H1 (cell line): Measurements from ENCODE around the gene TSC1. TPM values are rescaled to one million over a fixed set of nuclear protein-coding genes. Genes with fewer than 3 reads are reported as not detected.

Experiments
- CTCF ChIA-PET: fragments of 300-600 bp; sonication (Branson Sonifier 250); formaldehyde crosslinking; loops from one replicate; lab custom pipeline; 2021; ENCODE audit not compliant: partially characterized antibody; lab: Charles Lee
- POLR2A ChIA-PET: fragments of 300-600 bp; sonication (Branson Sonifier 250); formaldehyde crosslinking; loops from one replicate; lab custom pipeline; 2021; ENCODE audit warnings: inconsistent platforms; ENCODE audit not compliant: partially characterized antibody; lab: Charles Lee
- DNase-seq, 2 experiments: peaks; one replicate each; pipeline versions ENCODE4 v3.0.0 to v3.0.0-alpha.2; 2010 to 2022; ENCODE audit warnings: low spot score in 2 of 2, low read depth in 1 of 2, mixed read lengths in 1 of 2
- FAIRE-seq: peaks from 2 replicates; lab custom pipeline; 2011; peaks lifted over from hg19 to GRCh38; lab: Jason Lieb, UNC
- H2AFZ ChIP-seq: 2 replicates; pipeline ENCODE4 v1.8.1; 2012; ENCODE audit warnings: low read length, inconsistent platforms
- H2AK5ac ChIP-seq: 2 replicates; pipeline ENCODE4 v1.6.1; 2013; ENCODE audit warnings: low read depth, low read length
- H2BK120ac ChIP-seq: replicated peaks from 2 replicates; pipeline ENCODE3; 2013; ENCODE audit warnings: low read depth, low read length, inconsistent platforms
- H2BK12ac ChIP-seq: 2 replicates; pipeline ENCODE4 v1.6.1; 2013; ENCODE audit warnings: low read depth, low read length
- H2BK15ac ChIP-seq: 2 replicates; pipeline ENCODE4 v1.6.1; 2013; ENCODE audit warnings: low read length
- H2BK20ac ChIP-seq: 2 replicates; pipeline ENCODE4 v1.6.1; 2013; ENCODE audit warnings: low read length
- H2BK5ac ChIP-seq: 2 replicates; pipeline ENCODE4 v1.6.1; 2013; ENCODE audit warnings: low read depth, low read length
- H3K14ac ChIP-seq: 2 replicates; pipeline ENCODE4 v1.6.1; 2013; ENCODE audit warnings: inconsistent platforms; ENCODE audit not compliant: insufficient read length
- H3K18ac ChIP-seq: 2 replicates; pipeline ENCODE4 v1.6.1; 2013; ENCODE audit warnings: low read length; ENCODE audit errors: extremely low read depth
- H3K23ac ChIP-seq: 2 replicates; pipeline ENCODE4 v1.6.1; 2013; ENCODE audit warnings: inconsistent platforms; ENCODE audit not compliant: insufficient read length
- H3K23me2 ChIP-seq: 2 replicates; pipeline ENCODE4 v1.6.1; 2013; ENCODE audit warnings: low read depth, low read length
- H3K27ac ChIP-seq: 2 replicates; pipeline ENCODE4 v1.6.1; 2011; ENCODE audit warnings: low read depth, low read length, inconsistent platforms
- H3K27me3 ChIP-seq, 4 experiments: replicated peaks in 1 of 4; 1 replicate in 1 of 4; 2 replicates in 3 of 4; pipeline versions ENCODE4 v1.6.1 to v1.8.1; 2011 to 2013; ENCODE audit warnings: low read length in 3 of 4, mild to moderate bottlenecking in 3 of 4, inconsistent platforms in 2 of 4, mixed read lengths in 2 of 4, moderate library complexity in 1 of 4; ENCODE audit not compliant: control insufficient read depth in 3 of 4, insufficient read depth in 3 of 4; ENCODE audit errors: extremely low read depth in 1 of 4
- H3K36me3 ChIP-seq, 4 experiments: 2 replicates each; pipeline versions ENCODE4 v1.6.1 to v1.8.1; 2011 to 2013; ENCODE audit warnings: mild to moderate bottlenecking in 4 of 4, low read length in 3 of 4, moderate library complexity in 2 of 4, control low read depth in 1 of 4, inconsistent platforms in 1 of 4; ENCODE audit not compliant: insufficient read depth in 4 of 4, control insufficient read depth in 2 of 4
- H3K4ac ChIP-seq: replicated peaks from 2 replicates; pipeline ENCODE3; 2013; ENCODE audit warnings: low read length, low read depth, mixed read lengths, inconsistent platforms; ENCODE audit not compliant: insufficient read length
- H3K4me1 ChIP-seq, 4 experiments: replicated peaks in 1 of 4; 1 replicate in 1 of 4; 2 replicates in 3 of 4; pipeline versions ENCODE4 v1.6.1 to v1.8.1; 2011 to 2013; ENCODE audit warnings: low read length in 3 of 4, inconsistent platforms in 2 of 4, mixed read lengths in 1 of 4; ENCODE audit not compliant: insufficient read depth in 4 of 4, control insufficient read depth in 3 of 4
- H3K4me2 ChIP-seq, 2 experiments: 2 replicates each; pipeline versions ENCODE4 v1.6.1 to v1.8.1; 2011 to 2013; ENCODE audit warnings: low read depth in 2 of 2, low read length in 2 of 2, control low read depth in 1 of 2, inconsistent platforms in 1 of 2, mild to moderate bottlenecking in 1 of 2; ENCODE audit not compliant: insufficient read depth in 1 of 2
- H3K4me3 ChIP-seq, 4 experiments: fragments of 200-600, 300-600 bp in 1 of 4; sonication (generic), shearing (Covaris generic), sonication (Bioruptor Twin) in 1 of 4; 2 replicates each; pipeline versions ENCODE4 v1.5.1 to v1.8.1; 2011 to 2016; ENCODE audit warnings: low read length in 4 of 4, low read depth in 3 of 4, control low read depth in 2 of 4, inconsistent platforms in 2 of 4, mild to moderate bottlenecking in 2 of 4, mixed read lengths in 1 of 4, moderate library complexity in 1 of 4; ENCODE audit not compliant: insufficient read depth in 2 of 4; ENCODE audit errors: extremely low read depth in 1 of 4
- H3K56ac ChIP-seq: replicated peaks from 2 replicates; pipeline ENCODE3; 2013; ENCODE audit warnings: low read depth, mild to moderate bottlenecking, mixed read lengths, low read length, inconsistent platforms; ENCODE audit not compliant: insufficient read length
- H3K79me1 ChIP-seq: 2 replicates; pipeline ENCODE4 v1.6.1; 2013; ENCODE audit warnings: low read depth, low read length, control low read depth
- H3K79me2 ChIP-seq, 2 experiments: 2 replicates each; pipeline versions ENCODE4 v1.6.1 to v1.8.1; 2012 to 2013; ENCODE audit warnings: low read length in 2 of 2, mild to moderate bottlenecking in 2 of 2, inconsistent platforms in 1 of 2; ENCODE audit not compliant: insufficient read depth in 2 of 2, control insufficient read depth in 1 of 2
- H3K9ac ChIP-seq, 4 experiments: replicated peaks in 1 of 4; 1 replicate in 1 of 4; 2 replicates in 3 of 4; pipeline versions ENCODE4 v1.6.1 to v1.8.1; 2011 to 2013; ENCODE audit warnings: low read depth in 3 of 4, low read length in 3 of 4, control low read depth in 2 of 4, mild to moderate bottlenecking in 2 of 4, moderate library complexity in 2 of 4, inconsistent platforms in 1 of 4; ENCODE audit errors: extremely low read depth in 1 of 4
- H3K9me3 ChIP-seq, 2 experiments: 2 replicates each; pipeline versions ENCODE4 v1.6.1 to v1.8.1; 2012 to 2013; ENCODE audit warnings: mild to moderate bottlenecking in 2 of 2, moderate library complexity in 2 of 2, control low read depth in 1 of 2, inconsistent platforms in 1 of 2, low read depth in 1 of 2, low read length in 1 of 2, mixed read lengths in 1 of 2; ENCODE audit not compliant: insufficient read depth in 2 of 2
- H4K20me1 ChIP-seq, 2 experiments: replicated peaks in 1 of 2; 2 replicates each; pipeline versions ENCODE3 to v1.8.1; 2011 to 2013; ENCODE audit warnings: inconsistent platforms in 2 of 2, low read length in 2 of 2, mild to moderate bottlenecking in 1 of 2; ENCODE audit not compliant: insufficient read depth in 2 of 2, control insufficient read depth in 1 of 2
- H4K5ac ChIP-seq: 2 replicates; pipeline ENCODE4 v1.6.1; 2013; ENCODE audit warnings: low read length, low read depth, mixed read lengths, inconsistent platforms; ENCODE audit not compliant: insufficient read length
- H4K8ac ChIP-seq: 2 replicates; pipeline ENCODE4 v1.8.0; 2013; ENCODE audit warnings: mild to moderate bottlenecking, moderate library complexity, low read length, inconsistent platforms; ENCODE audit not compliant: insufficient read depth; ENCODE audit errors: extremely low read depth
- H4K91ac ChIP-seq: replicated peaks from 2 replicates; pipeline ENCODE3; 2013; ENCODE audit warnings: low read length, mixed read lengths, inconsistent platforms; ENCODE audit not compliant: insufficient read length
- CEBPB ChIP-seq: IDR thresholded peaks from 2 replicates; pipeline ENCODE4 v1.6.1; 2012; ENCODE audit warnings: low read depth, low read length
- PHF8 ChIP-seq: fragments of 200-600 bp; sonication (generic); conservative IDR thresholded peaks from 2 replicates; pipeline ENCODE4 v1.7.1; 2012; ENCODE audit warnings: low read depth, mild to moderate bottlenecking, inconsistent platforms, low read length, moderate library complexity
- SRF ChIP-seq: IDR thresholded peaks from 2 replicates; pipeline ENCODE4 v1.6.1; 2011; ENCODE audit warnings: mild to moderate bottlenecking, low read depth, low read length, moderate library complexity
- whole genome bisulfite sequencing, 2 experiments: shearing (Covaris generic) in 1 of 2; methylation state at CpG; one replicate each; pipeline versions ENCODE4 v1.1.6 to v1.1.7; 2013 to 2015; ENCODE audit warnings: low lambda C conversion rate in 2 of 2, mixed read lengths in 2 of 2, inconsistent platforms in 1 of 2, low coverage in 1 of 2, missing lambda C conversion rate in 1 of 2; ENCODE audit not compliant: insufficient replicate concordance in 2 of 2, insufficient coverage in 1 of 2, insufficient read length in 1 of 2; ENCODE audit errors: extremely low coverage in 1 of 2, missing lambda C conversion rate in 1 of 2; 5-methylcytosine and 5-hydroxymethylcytosine counted together
- polyA plus RNA-seq, 7 experiments: library from polyadenylated mRNA; depleted of rRNA in 3 of 7; stranded (reverse) in 5 of 7; unstranded in 2 of 7; fragments of >200 nt in 5 of 7; fragments of 200-250 nt in 2 of 7; gene quantifications; 1 replicate in 5 of 7; 2 replicates in 1 of 7; 4 replicates in 1 of 7; pipeline versions ENCODE4 v1.2.1 to v1.2.3, GENCODE V29; 2011 to 2013; ENCODE audit warnings: missing spikeins in 2 of 7, mixed read lengths in 2 of 7
- total RNA-seq: library from RNA; stranded (reverse); fragmentation: NEBNext Ultra II Directional; extraction: Animal tissue kit (Norgen Biotek cat#: 25700); gene quantifications from 2 replicates; pipeline ENCODE4 v1.2.1, GENCODE V29; 2021

The TSC1 gene
- total and polyA plus RNA-seq, 2 of the 8 experiments (the other 6 are each of a cell fraction or from before 2014, with no cell fraction given): 37.2 to 46.0 TPM

DNA sequence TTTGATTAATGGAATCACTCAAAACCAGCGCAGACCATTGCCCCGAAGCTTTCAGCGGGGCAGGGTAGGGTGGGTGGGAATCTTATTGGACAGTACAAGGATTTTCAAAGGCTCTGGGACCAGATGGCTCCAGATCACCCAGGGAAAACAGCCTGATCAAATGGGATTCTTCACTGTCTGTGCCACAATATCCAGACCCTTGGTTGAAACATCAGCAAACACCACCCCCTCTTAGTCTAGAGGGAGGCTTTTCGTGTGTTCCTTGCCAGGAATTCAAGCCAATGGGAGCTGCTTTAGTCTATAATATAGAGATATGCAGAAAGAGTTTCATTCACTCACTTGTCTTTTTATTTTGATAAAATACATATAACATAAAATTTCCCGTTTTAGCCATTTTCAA, 35.7 kb upstream of the TSC1 start:
- no peaks in the 10 kb centered on the region for H3K79me2 ChIP-seq
- H2AK5ac ChIP-seq: no peak overlapping the region
- no peak for TF ChIP-seq SRF
- TF ChIP-seq CEBPB: no peak
- TF ChIP-seq PHF8: no peak
- TF ChIP-seq, all 59 proteins: peak for 0
- Histone ChIP-seq H2AFZ (no peak overlapping the region), H3K4me2 (no peak overlapping the region), H3K4me1 (peaks cover 0 to 10% (median 5%) of the 10 kb centered on the region in 4 experiments; a peak in 5 of 7 replicates), H3K18ac (no peak overlapping the region), H4K20me1 (peaks cover 0 to 3% of the 10 kb centered on the region in 2 experiments), H2BK15ac (no peak overlapping the region), H2BK20ac (no peak overlapping the region), H2BK120ac (no peak overlapping the region), H2BK12ac (no peak overlapping the region), H3K23me2 (peaks cover 3% of the 10 kb centered on the region; the same call in 1 of the 2 replicates), H4K91ac (no peak overlapping the region), H2BK5ac (no peak overlapping the region), H3K79me1 (no peaks in the 10 kb centered on the region), H3K9ac (no peak overlapping the region), H3K4ac (no peak overlapping the region), H3K27ac (no peak overlapping the region), H3K36me3 (no peaks in the 10 kb centered on the region), H3K23ac (no peak overlapping the region), H4K5ac (no peak overlapping the region), H3K14ac (no peak overlapping the region), H3K9me3 (no peaks in the 10 kb centered on the region), H3K4me3 (no peak overlapping the region), H3K56ac (no peak overlapping the region), H4K8ac (no peak overlapping the region), H3K27me3 (peaks cover 0 to 15% (median 11%) of the 10 kb centered on the region in 4 experiments; a peak in 6 of 7 replicates)
- no peak for FAIRE-seq
- no peak for DNase-seq
- CTCF ChIA-PET: interaction anchor here (0.5 to 3.0 kb wide), 6 partner anchors 8 to 694 kb away, joined by 3 to 20 read pairs (median 4); no protein-coding TSS in a partner anchor
- 86% methylated on average over 5 of the region's 5 CpGs; no CpG with 5 or more reads in 1 of the 2 experiments for WGBS, 2 experiments
- POLR2A ChIA-PET: interaction anchor here (1.3 kb wide), 1 partner anchor 22 kb away, joined by 3 read pairs; no protein-coding TSS in a partner anchor
